NCI-H1694 (cell line): ENCODE measurements around the gene ITPK1.
A peak's percentile ranks its signal among the peaks of the same experiment; 100 is the strongest.
"Not testable (repeated sequence)": the region's sequence is repeated elsewhere in the genome, so short reads cannot be mapped to it uniquely, and the experiment has no call there.

Experiments
- DNase-seq: peaks from one replicate; lab custom pipeline; 2025; lab: John Stamatoyannopoulos, UW

The ITPK1 gene

GRCh38 chr14:93084866-93085857, 30.6 kb downstream of the ITPK1 start:
- no peak for DNase-seq

DNA sequence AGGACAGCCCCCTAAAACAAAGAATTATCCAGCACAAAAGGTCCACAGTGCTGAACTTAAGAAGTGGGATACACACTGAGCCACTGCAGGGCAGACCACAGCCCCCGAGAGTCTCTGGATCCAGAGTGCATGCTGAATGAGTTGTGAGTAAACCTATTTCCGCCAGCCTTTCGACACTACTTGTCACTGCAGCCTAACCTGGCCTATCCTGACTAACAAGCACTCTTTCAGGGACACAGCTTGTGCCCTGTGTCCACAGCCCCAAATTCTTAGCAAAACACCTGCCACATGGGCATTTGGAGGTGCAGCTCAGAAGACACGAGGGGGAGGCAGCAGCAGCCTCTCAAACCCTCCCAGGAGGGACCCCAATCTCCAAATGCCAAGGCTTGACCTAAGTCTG, 31.3 kb downstream of the ITPK1 start:
- DNase-seq = no peak

DNA sequence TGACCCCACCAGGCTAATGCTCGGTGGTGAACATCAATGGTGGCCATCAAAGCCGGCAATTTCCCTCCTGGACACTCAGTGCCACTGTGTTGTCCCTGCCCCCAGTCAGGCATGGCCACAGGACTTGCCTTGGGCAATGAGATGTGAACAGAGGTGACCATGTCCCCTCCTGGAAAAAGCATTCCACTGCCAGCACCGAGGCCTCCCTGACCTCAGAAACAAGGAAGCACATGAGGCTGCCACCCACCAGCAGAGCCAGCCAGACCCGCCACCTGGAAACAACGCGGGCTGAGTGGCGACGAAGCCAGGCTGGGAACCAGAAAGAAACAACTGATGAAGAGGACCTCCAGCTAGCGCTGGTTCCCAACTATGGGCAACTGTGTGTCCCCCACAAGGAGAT, 31.8 kb downstream of the ITPK1 start:
- no peak for DNase-seq

DNA sequence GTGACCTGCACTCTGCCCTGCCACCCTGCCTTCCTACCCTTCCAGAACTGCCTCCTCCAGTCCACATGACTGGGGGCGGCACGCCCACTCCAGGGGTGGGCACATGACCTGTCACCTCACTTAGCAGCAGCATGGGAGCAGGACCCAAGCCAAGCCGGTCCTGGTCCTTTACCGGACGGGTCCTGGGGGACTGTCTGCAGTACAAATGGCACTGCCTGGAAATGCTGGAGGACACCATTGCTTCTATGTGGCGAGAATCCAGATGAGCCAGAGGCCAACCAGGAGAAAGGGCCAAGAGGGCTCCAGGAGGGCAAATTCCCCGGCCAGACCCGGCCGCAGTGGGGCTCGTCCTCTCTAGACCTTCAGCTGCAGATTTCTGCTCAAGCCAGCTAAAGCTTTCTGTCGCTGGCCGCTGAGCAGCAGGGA, 33.1 kb downstream of the ITPK1 start:
- DNase-seq = no peak

DNA sequence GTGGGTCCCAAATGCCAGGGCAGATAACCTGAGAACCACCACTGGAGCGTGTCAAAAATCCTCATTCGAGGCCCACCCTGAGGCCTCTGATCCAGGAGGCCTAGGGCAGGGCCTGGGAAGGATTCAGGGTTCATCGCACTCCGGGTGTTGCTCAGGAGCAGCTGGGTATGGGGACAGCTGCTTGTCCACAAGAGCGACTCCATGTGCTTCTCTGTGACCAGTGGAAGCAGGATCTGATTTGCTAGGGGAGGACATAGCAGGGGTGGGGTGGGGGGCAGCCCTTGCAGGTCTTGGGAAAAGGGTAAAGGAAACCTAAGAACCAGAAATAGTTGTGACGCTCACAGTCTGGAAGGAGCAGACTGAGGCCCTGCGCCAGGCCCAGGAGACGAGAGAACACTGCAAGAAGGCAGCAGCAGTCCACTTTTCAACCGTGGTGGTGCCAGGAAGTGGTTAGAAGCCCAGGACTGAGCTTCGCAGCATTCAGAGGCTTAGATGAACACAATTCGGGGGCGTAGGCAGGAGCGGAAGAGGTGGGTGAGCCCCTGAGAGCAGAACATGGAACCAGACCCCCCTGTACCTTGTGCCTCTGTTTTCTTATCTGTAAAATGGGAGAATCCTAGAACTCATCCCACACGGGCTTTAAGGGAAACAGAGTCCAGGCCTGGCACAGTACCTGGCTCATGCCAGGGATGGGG, 33.7 kb downstream of the ITPK1 start:
- DNase-seq = no peak

DNA sequence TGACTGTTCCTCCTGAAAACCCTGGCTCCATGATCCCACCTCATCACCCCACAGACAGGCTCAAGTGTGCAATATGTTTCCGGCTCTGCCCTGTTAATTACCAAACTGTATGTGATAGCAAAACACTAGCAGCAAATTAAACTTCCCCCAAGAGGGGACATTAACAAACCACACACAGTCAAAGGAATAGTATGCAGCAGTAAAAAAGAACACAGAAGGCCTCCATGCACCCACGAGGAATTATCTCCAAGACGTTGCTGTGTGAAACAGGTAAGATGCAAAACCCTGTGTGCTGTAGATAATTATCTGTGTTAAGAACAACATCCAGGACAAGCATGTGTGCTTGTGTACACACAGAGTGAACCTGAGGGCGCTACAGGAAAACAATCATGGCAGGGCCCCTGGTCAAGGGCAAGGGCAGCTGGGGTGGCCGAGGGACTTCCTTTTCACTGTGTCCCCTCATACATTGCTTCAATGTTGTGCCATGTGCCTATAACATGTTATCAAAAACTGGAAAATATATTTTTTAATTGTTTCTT, 35.8 kb downstream of the ITPK1 start:
- no peak for DNase-seq

GRCh38 chr14:93079321-93079720, 36.4 kb downstream of the ITPK1 start:
- DNase-seq = no peak

DNA sequence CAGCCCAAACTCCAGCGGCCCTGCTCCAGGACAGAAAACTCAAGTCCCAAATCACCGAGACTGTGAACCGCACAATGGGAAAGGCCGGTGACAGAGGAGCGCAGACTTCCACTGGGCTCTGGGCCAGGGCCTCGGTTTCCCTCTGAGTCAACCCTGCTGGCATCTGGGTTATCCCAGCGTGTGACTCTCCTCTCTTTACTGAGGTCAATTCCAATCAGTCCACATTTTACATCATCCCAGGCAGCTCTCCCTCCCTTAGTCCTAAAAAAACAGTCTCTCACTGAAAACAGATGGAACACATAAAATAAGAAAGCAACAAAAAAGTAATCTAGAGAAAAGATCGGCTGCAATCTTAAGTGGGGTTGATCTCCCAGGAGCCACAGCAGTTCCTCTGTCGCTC, 36.9 kb downstream of the ITPK1 start:
- DNase-seq = no peak

GRCh38 chr14:93076755-93077154, 39.0 kb downstream of the ITPK1 start:
- DNase-seq = no peak

DNA sequence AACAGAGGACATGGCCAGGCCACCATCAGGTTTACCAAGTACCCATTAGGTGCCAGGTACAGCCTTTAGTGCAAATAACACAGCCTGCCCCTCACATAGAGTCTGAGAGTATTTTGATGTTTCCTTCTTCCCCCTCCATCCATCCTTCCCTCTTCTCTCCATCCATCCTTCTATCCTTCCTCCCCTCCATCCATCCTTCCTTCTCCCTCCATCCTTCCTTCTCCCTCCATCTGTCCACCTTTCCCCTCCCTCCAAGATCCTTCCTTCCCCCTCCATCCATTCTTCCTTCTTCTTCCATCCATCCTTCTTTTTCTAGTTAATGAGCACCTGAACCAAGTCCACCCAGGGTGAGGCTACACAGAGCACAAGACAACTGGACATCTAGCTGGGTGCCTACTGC, 39.8 kb downstream of the ITPK1 start:
- no peak for DNase-seq

DNA sequence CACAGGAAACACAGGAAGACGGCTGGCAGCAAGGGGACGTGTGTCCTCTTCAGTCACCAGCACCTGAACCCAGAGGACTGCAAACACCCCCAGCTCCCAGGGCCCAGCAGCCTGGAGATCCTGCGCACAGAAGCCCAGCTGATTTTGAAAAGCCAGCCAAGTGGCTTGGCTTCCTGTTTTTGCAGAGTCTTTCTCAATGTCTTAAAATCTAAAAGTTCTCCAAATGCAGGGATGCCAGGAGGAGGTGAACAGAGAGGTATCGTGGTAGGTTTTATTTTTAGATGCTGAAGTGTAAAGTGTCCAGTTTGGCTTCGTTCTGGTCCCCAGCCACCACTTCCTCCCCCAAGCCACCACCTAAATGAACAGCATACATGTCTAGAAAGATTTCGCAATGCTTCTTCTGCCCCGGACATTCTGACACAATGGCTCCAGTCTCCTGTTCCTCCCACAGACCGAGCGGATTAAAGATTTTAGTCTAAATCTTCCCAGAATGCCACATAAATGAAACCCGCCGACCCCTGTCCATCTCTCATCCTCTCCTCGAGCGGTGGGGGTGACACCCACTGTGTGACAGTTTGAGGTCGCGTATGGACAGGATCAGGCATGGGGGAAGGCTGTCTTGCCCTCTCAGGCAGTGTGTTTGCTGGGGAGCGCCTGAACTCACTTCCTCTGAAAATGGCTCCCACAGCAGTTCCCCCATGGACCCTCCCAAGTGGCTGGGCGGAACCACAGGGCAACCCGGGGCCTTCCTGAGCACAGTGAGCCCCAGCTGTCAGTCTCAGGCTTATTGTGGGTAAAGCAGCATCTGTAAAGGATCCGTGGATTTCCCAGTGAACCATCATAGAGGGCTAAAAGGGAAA, 41.6 kb downstream of the ITPK1 start:
- no peak for DNase-seq

DNA sequence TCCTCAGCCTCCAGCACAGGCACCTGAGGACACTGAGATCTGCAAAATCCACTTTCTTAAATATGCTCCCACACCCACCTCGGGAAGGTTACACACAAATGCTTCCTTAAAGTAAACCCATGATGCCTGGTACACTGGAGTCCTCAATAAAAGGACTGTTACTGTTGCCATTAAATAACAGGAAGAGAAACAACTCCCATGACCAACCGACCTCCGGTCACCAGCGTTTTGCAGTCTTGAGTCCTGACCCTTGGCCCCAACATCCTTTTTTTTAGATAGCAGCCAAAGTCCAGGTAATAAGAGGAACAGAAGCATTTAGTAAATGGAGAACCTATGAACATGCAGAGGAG, 42.4 kb downstream of the ITPK1 start:
- no peak for DNase-seq

DNA sequence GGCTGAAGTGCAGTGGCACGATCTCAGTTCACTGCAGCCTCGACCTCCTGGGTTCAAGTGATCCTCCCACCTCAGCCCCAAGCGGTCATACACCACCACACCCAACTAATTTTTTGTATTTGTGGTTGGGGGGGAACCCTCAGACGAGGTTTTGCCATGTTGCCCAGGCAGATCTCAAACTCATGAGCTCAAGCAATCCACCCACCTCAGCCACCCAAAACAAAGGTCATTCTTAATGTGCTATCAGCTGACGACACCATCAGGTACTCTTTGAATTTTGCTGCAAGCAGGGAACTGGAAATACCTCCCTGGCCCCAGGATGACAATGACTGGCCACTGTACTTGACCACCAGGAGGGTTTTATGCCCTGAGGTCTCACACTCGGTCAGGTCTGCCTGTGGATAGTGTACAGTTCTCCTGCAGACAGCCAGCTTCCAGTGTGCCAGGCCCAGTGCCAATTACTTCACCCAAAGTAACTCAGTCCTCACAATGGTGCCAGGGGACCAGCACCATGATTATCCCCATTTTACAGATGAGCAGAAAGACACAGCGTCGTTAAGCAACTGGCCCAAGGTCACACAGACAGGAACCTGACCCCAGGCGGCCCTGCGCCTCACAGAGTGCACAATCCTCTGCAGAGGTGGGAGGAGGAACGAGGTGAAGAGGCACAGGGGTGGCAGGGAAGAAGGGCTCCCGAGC, 42.9 kb downstream of the ITPK1 start:
- no peak for DNase-seq

DNA sequence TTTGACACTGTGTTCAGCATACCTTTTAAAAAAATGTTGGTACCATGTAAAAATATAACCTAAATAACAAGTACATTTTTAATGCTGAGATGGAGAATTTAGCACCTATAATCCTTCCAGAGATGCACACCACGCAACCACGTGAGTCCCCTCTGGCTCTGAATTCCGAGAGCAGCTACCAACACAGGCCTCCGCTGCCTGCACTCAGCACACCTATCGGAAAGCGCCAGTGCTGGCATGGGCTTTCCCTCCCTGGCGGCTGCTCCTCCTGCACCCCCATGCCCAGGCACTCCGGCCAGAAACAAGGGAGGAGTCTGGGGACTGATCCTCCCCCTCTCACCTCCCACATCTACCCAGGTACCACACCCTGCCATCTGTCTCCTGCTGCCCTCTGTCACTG, 47.0 kb downstream of the ITPK1 start:
- peak; percentile 70 for DNase-seq

- no peak for DNase-seq
These were observed 48.6 kb downstream of the ITPK1 start for GRCh38 chr14:93067088-93067487.

- no peak for DNase-seq
These were observed 50.4 kb downstream of the ITPK1 start for GRCh38 chr14:93065272-93065730.

GRCh38 chr14:93064411-93065271, 51.1 kb downstream of the ITPK1 start:
- DNase-seq = no peak

DNA sequence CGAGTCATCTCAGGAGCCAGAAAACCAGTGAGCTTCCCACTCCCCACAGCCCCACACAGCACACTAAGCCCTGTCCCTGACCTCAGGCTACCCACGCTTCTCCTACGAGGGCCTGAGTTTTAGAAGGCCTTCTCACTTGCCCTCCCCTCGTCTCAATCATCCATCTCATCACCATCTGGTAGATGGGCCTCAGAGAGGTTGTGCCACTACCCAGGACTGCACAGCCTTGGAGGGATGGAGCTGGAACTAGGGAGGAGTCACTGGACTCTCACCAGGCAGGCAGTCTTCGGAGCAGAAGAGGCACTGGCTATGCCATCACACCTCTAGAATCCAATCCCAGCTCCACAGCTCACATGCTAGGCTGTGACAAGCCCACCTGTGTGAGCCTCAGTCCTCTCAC, 52.3 kb downstream of the ITPK1 start:
- DNase-seq = no peak

DNA sequence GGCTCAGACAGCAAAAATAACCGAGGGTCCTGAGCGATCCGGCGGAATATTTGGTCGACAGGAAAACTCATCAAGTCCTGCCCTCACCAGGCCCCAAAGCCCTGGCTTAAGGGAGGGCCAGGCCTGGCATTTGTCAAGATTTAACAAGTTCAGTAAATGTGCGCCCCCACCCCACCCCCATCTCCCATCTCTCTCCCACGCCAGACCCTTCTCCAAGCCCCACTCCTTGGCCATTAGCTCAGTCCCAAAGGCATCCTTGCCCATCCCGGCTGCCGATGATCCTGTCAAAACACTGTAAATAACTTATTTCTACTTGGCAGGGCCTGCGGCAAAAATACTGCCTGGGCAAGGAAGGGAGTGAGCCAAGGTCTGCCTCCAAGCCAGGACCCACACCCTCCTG, 52.8 kb downstream of the ITPK1 start:
- DNase-seq = no peak

GRCh38 chr14:93062013-93062412, 53.7 kb downstream of the ITPK1 start:
- DNase-seq = not testable (repeated sequence)
